Testis (tissue), 2 donors: ENCODE measurements around the gene LRRC7.

Source experiments
- POLR2A ChIP-seq: fragments of 450-650 bp; IDR thresholded peaks from one replicate; pipeline ENCODE4 v1.6.1; 2017; ENCODE audit warnings: antibody characterized with exemption, mild to moderate bottlenecking, moderate library complexity
- TF ChIP-seq, protein P1 (sequence below), 3 experiments: fragments of 450-650 bp in 2 of 3; fragments of 200-600 bp in 1 of 3; sonication (generic) in 1 of 3; IDR thresholded peaks; one replicate each; pipeline ENCODE4 v1.5.1; 2016 to 2019; ENCODE audit warnings: antibody characterized with exemption in 3 of 3, mild to moderate bottlenecking in 2 of 3, moderate library complexity in 1 of 3

DNA sequence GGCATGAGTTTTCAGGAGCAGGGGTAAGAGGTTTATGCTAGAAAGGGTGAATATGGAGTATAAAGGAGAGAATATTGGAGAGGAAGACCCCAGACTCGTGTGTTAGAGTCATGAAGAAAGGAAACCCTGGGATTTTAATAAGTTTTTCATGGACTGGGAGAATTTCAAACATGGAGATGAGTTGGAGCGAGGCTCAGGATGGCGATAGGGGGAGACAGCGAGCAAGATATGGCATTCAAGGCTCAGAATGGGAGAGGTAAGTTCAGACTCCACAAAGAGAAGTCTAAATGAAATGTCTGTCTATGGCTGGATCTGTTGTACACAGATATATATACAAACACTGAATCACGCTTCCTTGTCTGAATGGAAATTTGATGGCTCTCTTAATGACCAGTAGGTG, 545.1 kb downstream of the LRRC7 start:
- TF ChIP-seq POLR2A: no peak
- TF ChIP-seq, protein P1, sequence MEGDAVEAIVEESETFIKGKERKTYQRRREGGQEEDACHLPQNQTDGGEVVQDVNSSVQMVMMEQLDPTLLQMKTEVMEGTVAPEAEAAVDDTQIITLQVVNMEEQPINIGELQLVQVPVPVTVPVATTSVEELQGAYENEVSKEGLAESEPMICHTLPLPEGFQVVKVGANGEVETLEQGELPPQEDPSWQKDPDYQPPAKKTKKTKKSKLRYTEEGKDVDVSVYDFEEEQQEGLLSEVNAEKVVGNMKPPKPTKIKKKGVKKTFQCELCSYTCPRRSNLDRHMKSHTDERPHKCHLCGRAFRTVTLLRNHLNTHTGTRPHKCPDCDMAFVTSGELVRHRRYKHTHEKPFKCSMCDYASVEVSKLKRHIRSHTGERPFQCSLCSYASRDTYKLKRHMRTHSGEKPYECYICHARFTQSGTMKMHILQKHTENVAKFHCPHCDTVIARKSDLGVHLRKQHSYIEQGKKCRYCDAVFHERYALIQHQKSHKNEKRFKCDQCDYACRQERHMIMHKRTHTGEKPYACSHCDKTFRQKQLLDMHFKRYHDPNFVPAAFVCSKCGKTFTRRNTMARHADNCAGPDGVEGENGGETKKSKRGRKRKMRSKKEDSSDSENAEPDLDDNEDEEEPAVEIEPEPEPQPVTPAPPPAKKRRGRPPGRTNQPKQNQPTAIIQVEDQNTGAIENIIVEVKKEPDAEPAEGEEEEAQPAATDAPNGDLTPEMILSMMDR (IDR thresholded peaks at IDR 0.05): no peak
